ENCODE results near the gene ITPR3.

DNA sequence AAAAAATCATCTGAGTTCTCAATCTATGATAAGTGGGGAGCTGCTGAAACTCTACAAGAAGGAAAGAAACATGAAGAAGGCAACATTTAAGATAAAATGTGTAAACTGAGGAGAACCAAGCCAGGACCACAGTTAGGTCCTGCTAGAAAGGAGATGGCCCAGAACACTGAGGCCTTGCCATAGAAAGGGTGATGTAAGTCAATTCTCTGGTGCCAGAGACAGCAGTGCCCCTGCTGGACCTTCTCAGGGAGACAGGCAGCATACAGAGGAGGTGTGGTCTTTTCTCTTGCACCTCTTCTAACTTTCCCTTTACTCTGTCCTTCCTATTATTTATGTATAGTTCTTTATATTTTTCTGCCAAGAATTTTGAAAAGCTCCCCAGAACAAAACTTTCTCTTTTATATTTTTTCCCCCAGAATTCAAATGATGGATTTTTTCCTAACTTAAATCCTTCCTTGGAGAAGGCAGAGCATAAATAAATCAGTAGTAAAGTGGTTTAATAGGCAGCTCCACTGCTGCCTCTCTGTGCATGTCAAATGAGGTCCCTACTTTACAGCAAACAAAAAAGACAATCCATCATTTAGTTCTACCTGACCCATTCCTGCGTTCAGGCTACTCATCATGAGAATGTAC lies 81.3 kb downstream of the ITPR3 start:
- TF ChIP-seq, protein P1, sequence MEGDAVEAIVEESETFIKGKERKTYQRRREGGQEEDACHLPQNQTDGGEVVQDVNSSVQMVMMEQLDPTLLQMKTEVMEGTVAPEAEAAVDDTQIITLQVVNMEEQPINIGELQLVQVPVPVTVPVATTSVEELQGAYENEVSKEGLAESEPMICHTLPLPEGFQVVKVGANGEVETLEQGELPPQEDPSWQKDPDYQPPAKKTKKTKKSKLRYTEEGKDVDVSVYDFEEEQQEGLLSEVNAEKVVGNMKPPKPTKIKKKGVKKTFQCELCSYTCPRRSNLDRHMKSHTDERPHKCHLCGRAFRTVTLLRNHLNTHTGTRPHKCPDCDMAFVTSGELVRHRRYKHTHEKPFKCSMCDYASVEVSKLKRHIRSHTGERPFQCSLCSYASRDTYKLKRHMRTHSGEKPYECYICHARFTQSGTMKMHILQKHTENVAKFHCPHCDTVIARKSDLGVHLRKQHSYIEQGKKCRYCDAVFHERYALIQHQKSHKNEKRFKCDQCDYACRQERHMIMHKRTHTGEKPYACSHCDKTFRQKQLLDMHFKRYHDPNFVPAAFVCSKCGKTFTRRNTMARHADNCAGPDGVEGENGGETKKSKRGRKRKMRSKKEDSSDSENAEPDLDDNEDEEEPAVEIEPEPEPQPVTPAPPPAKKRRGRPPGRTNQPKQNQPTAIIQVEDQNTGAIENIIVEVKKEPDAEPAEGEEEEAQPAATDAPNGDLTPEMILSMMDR (IDR thresholded peaks at IDR 0.05): peak; percentile 34 to 65
- TF ChIP-seq POLR2A (IDR thresholded peaks at IDR 0.05) (no peak), POLR2AphosphoS5 (IDR thresholded peaks at IDR 0.05) (no peak)

All from suprapubic skin (tissue), 4 donors.